Gastroesophageal sphincter (tissue), 4 donors: ENCODE results near the gene ACOX3. TPM values are rescaled to one million over a fixed set of nuclear protein-coding genes. Genes with fewer than 3 reads are reported as not detected.

Experiments used
- ATAC-seq: fragments of 150-250 bp; one replicate; pipeline ENCODE4 v1.9.1; 2016; ENCODE audit warnings: mild to moderate bottlenecking, moderate library complexity
- H3K27ac ChIP-seq, 4 donors: fragments of 200-600 bp; sonication (generic) in 3 of 4; 1 replicate in 3 of 4; 2 replicates in 1 of 4; pipeline ENCODE4 v1.5.1; 2016 to 2019
- H3K27me3 ChIP-seq: fragments of 200-600 bp; sonication (generic); one replicate; pipeline ENCODE4 v1.5.1; 2019
- H3K36me3 ChIP-seq, 2 donors: fragments of 200-600 bp; sonication (generic); one replicate each; pipeline ENCODE4 v1.5.1; 2019; ENCODE audit warnings: control low read depth in 1 of 2
- H3K4me1 ChIP-seq, 3 donors: fragments of 200-600 bp; sonication (generic); 1 replicate in 2 of 3; 2 replicates in 1 of 3; pipeline ENCODE4 v1.5.1; 2016 to 2019; ENCODE audit warnings: control low read depth in 2 of 3
- H3K4me3 ChIP-seq, 2 donors: fragments of 200-600 bp; sonication (generic); one replicate each; pipeline ENCODE4 v1.5.1; 2019; ENCODE audit warnings: mild to moderate bottlenecking in 1 of 2, moderate library complexity in 1 of 2
- H3K9me3 ChIP-seq, 3 donors: fragments of 200-600 bp; sonication (generic); one replicate each; pipeline ENCODE4 v1.5.1; 2017 to 2019; ENCODE audit warnings: control low read depth in 2 of 3
- CTCF ChIP-seq, 4 experiments: fragments of 200-600 bp in 2 of 4; fragments of 450-650 bp in 2 of 4; sonication (generic) in 1 of 4; IDR thresholded peaks; one replicate each; pipeline ENCODE4 v1.5.1; 2017 to 2019; ENCODE audit warnings: antibody characterized with exemption in 4 of 4, mild to moderate bottlenecking in 2 of 4, moderate library complexity in 2 of 4
- EP300 ChIP-seq: sonication (generic); formaldehyde crosslinking; IDR thresholded peaks from one replicate; pipeline ENCODE4 v1.6.1; 2017; ENCODE audit warnings: antibody characterized with exemption, mild to moderate bottlenecking
- POLR2A ChIP-seq, 2 donors: fragments of 450-650 bp; IDR thresholded peaks; one replicate each; pipeline ENCODE4 v1.6.1; 2017; ENCODE audit warnings: antibody characterized with exemption in 2 of 2, mild to moderate bottlenecking in 2 of 2, moderate library complexity in 1 of 2
- POLR2AphosphoS5 ChIP-seq: sonication (generic); formaldehyde crosslinking; IDR thresholded peaks from one replicate; pipeline ENCODE4 v1.6.1; 2017; ENCODE audit warnings: antibody characterized with exemption
- WGBS, 2 donors: methylation state at CpG; one replicate each; pipeline ENCODE4 v1.1.5; 2018; ENCODE audit warnings: low coverage in 1 of 2; 5-methylcytosine and 5-hydroxymethylcytosine counted together
- total RNA-seq, 4 donors: library from RNA; depleted of rRNA; stranded (reverse); fragments of >200 nt; gene quantifications; one replicate each; pipeline ENCODE4 v1.1.0, GENCODE V29; 2016

ACOX3 gene
- total RNA-seq, 4 donors from 2014 or later: 21.5 to 79.5 (median 37.1) TPM

DNA sequence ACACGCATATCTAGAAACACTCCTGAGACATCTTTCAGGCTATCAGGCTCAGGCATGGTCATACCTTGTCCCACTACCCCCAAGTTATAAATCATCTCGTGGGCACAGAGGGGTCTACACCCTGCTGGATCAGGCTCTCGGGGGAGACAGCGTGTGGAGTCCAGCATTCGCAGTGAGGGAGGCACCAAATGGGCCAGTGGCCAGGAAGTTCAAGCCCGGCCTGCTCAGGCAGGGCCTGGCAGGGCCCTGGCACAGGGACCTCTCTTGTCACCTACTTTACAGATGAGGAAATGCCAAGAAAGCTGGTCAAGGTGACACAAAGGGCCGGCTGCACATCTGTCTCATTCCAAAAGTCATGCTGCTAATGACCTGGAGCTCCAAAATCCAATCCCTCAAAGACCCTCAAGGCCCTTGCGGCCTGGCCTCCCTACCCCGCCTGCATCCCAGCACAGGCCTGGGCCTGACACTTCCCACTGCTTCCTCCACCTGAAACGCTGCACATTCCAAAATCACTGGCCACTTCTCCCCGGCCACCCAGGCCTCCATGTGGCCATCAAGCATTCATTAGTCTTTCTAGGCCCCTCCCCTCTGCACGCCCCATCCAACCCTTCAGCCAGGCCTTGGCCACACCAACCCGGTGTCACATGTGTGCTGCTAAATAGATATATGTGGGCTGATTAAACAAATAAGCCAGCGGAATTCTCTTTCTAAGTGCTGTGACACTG, 35.6 kb downstream of the ACOX3 start:
- H3K27ac ChIP-seq: peak overlapping the region in 3 of 4 donors; percentile 43 to 88 (median 49)

DNA sequence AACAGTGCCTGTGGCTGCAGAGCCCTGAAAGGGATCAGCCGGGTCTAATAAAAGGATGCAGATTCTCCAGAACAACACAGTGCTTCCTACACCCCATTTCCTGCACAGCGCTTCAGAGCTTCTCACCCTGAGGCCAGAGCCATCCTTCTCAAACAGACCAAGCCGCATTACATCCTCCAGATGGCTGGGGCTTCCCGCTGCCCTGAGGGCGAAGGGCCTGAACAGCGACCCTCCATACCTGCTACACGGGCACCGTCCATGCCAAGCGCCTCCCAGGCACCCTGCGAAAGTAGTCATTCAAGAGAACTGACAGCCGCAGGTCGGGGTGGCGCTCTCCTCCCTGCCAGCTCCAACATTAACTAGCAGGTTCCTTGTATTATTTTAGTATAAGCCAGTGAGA, 36.5 kb downstream of the ACOX3 start:
- H3K4me3 ChIP-seq: no peak overlapping the region
- no peaks in the 10 kb centered on the region for H3K27me3 ChIP-seq
- no peak for TF ChIP-seq EP300
- TF ChIP-seq CTCF (IDR thresholded peaks at IDR 0.05): no peak
- no peak for ATAC-seq
- 40 to 88% methylated on average over 1 to 10 of the region's 13 CpGs for WGBS, 2 donors
- peaks cover 0 to 56% (median 13%) of the 10 kb centered on the region in 3 donors for H3K4me1 ChIP-seq
- H3K36me3 ChIP-seq: peaks cover 0 to 63% of the 10 kb centered on the region in 2 donors
- no peaks in the 10 kb centered on the region for H3K9me3 ChIP-seq
- peak overlapping the region in 3 of 4 donors; percentile 84 to 89 (median 88) for H3K27ac ChIP-seq

More for the DNA sequence above, 35.6 kb downstream of the ACOX3 start:
- Histone ChIP-seq H3K4me1 (peaks cover 0 to 66% (median 17%) of the 10 kb centered on the region in 3 donors), H3K9me3 (no peaks in the 10 kb centered on the region), H3K36me3 (peaks cover 0 to 63% of the 10 kb centered on the region in 2 donors), H3K4me3 (no peak overlapping the region), H3K27me3 (no peaks in the 10 kb centered on the region)
- ATAC-seq: no peak
- 80 to 89% methylated on average over 3 to 6 of the region's 14 CpGs for whole genome bisulfite sequencing, 2 donors
- TF ChIP-seq POLR2A (IDR thresholded peaks at IDR 0.05): no peak
- no peak for TF ChIP-seq POLR2AphosphoS5
- TF ChIP-seq CTCF (IDR thresholded peaks at IDR 0.05): no peak
- no peak for TF ChIP-seq EP300

- no peaks in the 10 kb centered on the region for H3K27me3 ChIP-seq
- 20% methylated on average over 1 to 9 of the region's 12 CpGs for WGBS, 2 donors
- peak overlapping the region; percentile 70 to 89 (median 86) for H3K27ac ChIP-seq
- peaks cover 0 to 51% (median 13%) of the 10 kb centered on the region in 3 donors for H3K4me1 ChIP-seq
- H3K9me3 ChIP-seq: no peaks in the 10 kb centered on the region
- H3K4me3 ChIP-seq: no peak overlapping the region
- no peak for TF ChIP-seq POLR2A (IDR thresholded peaks at IDR 0.05)
- no peak for TF ChIP-seq EP300
- peak; percentile 79 for TF ChIP-seq POLR2AphosphoS5
- TF ChIP-seq CTCF (IDR thresholded peaks at IDR 0.05): peak in 3 of 4 experiments; percentile 92 to 98 (median 94)
- H3K36me3 ChIP-seq: peaks cover 0 to 63% of the 10 kb centered on the region in 2 donors
- peak; percentile 87 for ATAC-seq
Observed at GRCh38 chr4:8403173-8403753, 37.3 kb downstream of the ACOX3 start.

GRCh38 chr4:8402640-8403039, 37.9 kb downstream of the ACOX3 start:
- H3K27me3 ChIP-seq: no peaks in the 10 kb centered on the region
- WGBS, 2 donors: 46 to 60% methylated on average over 5 to 12 of the region's 14 CpGs
- TF ChIP-seq EP300: no peak
- peak; percentile 1 for TF ChIP-seq POLR2AphosphoS5
- peak overlapping the region; percentile 70 to 89 (median 86) for H3K27ac ChIP-seq
- no peak overlapping the region for H3K4me3 ChIP-seq
- H3K36me3 ChIP-seq: peaks cover 0 to 63% of the 10 kb centered on the region in 2 donors
- ATAC-seq: peak; percentile 34
- peaks cover 0 to 51% (median 13%) of the 10 kb centered on the region in 3 donors for H3K4me1 ChIP-seq
- H3K9me3 ChIP-seq: no peaks in the 10 kb centered on the region

- no peaks in the 10 kb centered on the region for H3K27me3 ChIP-seq
- H3K36me3 ChIP-seq: peaks cover 0 to 63% of the 10 kb centered on the region in 2 donors
- H3K27ac ChIP-seq: peak overlapping the region; percentile 21 to 89 (median 86)
Observed at GRCh38 chr4:8402181-8402597, 38.3 kb downstream of the ACOX3 start.

More at GRCh38 chr4:8402181-8402597, 38.3 kb downstream of the ACOX3 start:
- ATAC-seq: peak; percentile 73
- Histone ChIP-seq H3K4me1 (peaks cover 0 to 51% (median 13%) of the 10 kb centered on the region in 3 donors), H3K4me3 (no peak overlapping the region), H3K9me3 (no peaks in the 10 kb centered on the region)
- no peak for TF ChIP-seq POLR2A (IDR thresholded peaks at IDR 0.05)
- TF ChIP-seq EP300: no peak
- TF ChIP-seq POLR2AphosphoS5: peak; percentile 58
- WGBS, 2 donors: 29 to 56% methylated on average over 7 to 11 of the region's 11 CpGs
